GM10847 (cell line): ENCODE results near the gene KLHL29.

Source experiments
- POLR2A ChIP-seq: IDR thresholded peaks from 2 replicates; pipeline ENCODE4 v1.6.1; 2011; ENCODE audit not compliant: insufficient read length; ENCODE audit errors: extremely low read depth

Gene KLHL29

DNA sequence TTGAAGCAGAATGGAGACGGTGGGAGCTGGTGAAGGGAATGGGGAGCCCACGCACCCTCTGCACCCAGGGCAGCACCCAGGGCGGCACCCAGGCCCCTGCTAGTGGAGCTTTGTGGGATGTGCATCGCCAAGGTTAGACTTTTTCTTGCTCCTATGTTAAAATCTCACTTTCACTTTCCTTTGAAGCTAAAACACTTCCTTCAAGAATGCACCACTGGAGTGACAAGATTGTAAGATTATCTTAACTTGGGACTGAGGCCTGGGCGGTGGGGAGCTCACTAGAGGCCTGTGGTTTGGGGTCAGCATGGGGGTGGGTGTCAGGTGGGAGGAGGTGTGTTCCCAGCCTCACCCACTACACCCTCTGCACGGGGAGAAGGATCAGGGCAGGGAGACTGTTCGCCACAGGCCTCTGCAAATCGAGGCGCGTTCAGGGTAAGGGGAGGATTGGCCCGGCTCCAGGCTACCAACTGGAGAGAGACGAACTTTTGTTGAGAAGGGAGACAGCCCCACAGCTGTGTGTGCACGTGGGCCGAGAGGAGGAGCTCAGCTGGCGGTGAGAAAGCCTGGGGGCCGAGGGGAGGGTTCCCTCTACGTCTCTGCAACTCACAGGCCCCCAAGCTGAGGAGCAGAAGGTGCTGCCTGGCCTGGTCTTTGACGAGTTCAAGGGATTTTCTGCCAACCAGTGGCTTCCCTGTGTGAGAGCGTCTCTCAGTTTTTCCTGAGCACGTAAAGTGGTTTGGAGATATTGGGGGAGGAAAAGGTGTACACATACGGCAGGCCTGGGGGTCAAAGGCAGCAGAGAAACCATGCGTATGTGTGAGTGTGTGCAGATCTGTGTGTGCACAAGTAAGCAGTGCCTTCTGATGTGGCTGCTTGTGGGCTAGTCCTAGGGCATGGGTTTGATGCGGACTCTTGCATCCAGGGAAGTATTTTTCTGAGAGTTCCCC is 147.7 kb downstream of the KLHL29 start:
- TF ChIP-seq POLR2A: no peak

DNA sequence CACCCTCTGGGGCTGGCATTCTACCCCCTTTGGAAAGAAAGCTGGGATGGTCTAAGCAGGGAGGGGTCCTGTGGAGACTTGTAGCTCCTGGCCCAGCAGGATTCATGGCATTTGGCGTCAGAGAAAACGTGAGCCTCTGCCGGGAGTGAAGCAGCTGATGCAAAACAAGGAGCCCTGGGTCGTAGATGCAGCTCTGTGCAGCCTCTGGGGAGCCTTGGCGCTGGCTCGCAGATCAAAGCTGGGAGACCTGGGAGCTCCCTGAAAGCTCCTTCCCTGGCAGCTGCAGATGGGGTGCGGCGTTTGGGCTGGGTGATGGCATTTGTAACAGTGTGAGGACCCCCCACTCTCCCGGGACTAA is 148.3 kb downstream of the KLHL29 start:
- no peak for TF ChIP-seq POLR2A

DNA sequence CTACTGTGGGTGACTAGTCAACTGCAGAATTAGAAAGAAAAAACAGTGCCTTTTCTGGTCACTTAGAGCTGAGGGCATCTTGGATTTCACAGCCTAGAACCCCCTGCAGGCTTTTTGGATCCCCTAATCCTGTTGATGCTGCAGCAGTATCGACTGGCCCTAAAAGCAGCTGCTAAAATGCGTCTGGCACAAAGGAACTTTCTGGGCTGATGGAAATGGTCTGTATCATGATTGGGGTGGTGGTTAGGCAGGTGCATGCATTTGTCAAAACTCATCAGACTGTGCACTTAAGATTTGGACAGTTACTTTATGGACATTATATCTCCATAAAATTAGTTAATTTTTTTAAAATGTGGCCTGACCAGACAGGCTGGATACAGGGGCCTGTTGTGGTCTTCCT is 149.8 kb downstream of the KLHL29 start:
- no peak for TF ChIP-seq POLR2A

- no peak for TF ChIP-seq POLR2A
Observed at GRCh38 chr2:23536326-23536725, 151.3 kb downstream of the KLHL29 start.

- TF ChIP-seq POLR2A: no peak
Observed at GRCh38 chr2:23537991-23538390, 153.0 kb downstream of the KLHL29 start.

- no peak for TF ChIP-seq POLR2A
Observed at GRCh38 chr2:23538566-23538965, 153.6 kb downstream of the KLHL29 start.

- no peak for TF ChIP-seq POLR2A
Observed at GRCh38 chr2:23540804-23541360, 155.9 kb downstream of the KLHL29 start.

DNA sequence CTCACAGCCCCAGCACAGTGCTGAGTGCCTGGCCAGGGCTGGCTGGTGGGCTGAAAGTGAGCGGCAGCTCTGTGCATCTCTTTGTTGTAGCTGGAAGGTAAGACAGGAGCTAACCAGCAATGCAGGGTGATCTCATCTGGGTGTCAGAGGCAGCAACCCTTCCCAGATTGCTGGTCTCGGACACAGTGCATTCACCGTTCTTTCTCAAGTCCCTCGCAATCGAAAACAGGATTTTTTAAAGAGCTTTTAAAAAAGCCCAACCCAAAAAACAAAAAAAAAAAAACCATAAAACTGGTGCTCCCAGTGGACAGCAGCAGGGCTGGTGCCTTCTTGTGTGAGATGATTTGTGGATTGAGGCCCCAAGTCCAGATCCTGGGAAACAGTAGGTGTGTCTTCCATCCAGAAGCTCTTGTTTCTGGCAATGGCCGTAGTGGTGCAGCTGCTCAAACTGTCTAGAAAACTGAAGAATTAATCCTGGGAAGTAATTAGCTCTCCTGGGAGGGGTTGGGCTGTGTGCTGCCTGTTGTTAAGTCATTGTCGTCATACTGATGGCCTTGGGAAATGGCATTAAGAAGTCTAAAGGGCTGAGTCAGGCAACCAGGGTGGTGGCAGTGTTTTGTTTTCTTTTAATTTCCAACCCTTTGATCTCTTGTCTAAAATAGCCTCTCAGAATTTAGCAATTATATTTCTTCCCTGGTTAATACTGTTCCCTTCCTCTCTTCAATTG is 156.7 kb downstream of the KLHL29 start:
- no peak for TF ChIP-seq POLR2A

DNA sequence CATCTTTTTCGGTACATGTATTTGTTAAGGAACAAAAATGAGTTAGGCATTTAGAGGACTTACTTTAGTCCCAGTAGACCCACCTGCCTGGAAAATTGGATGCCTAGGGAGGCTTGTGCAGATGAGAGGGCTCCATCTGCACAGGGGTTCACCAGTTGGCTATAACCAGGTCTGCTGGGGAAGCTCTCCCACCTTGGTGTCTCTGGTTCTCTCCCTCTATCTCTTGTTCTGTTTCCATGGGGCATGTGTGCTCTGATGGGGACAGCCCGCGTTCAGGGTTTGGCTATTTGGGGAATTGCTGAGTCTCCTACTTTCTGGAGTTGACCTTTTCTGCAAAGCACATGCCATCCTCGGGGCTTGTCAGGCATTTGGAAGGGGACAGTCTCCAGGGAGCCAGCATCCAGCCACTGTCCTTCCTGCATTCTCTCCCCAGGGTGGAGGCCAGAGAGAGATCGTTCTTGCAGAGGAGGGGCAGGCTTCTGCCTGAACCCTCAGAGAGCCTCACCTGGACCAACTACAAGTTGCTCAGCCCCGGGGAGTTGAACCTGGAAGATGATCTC is 157.3 kb downstream of the KLHL29 start:
- TF ChIP-seq POLR2A: no peak

DNA sequence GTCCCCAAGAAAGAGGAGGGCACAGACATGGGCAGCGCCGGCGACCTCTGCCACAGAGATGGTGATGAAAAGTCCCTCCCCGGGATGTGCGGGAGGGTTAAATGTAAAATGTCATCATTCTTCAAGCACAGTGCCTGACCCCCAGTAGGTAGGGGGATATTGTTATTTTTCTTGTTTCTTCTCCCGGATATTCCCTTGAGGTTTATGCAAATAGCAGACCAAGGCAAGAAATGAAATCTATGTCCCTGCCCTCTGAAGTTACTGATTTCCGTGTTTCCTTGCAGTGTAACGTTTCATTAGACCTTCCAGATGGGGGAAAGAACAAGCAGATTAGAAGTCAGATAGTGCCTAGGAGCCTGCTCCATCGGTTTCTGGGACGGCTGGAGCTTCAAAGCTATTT is 158.3 kb downstream of the KLHL29 start:
- TF ChIP-seq POLR2A: no peak

- no peak for TF ChIP-seq POLR2A
Observed at GRCh38 chr2:23543728-23544127, 158.7 kb downstream of the KLHL29 start.

DNA sequence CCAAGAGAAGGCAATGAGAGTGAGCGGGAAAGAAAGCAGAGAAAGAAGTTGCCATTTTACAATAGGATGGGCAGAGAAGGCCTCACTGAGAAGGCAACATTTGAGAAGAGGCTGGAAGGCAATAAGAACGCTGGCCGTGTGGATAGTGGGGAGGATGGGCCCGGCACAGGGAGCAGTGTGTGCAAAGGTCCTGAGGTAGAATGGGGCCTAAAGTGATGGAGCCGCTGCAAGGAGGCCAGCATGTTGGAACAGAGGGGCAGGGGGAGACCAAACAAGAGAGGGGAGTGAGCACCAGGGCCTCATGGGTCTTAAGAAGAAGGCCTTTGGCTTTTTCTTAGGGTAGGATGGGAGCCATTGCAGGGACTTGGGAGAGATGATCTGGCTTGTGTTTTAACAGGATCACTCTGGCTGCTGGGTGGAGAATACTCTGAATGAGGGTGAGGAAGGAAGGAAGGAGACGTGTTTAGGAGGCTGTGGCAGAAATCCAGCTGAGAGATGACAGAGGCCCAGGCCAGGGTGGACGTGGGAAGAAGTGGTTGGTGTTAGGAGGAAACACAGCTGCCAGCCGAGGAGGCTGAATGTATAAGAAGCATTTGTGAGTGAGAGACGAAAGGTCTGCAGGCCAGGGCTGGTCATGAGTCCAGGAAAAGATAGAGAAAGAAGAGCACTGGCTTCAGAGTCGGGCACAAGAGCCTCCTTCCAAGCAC is 159.8 kb downstream of the KLHL29 start:
- TF ChIP-seq POLR2A: no peak

DNA sequence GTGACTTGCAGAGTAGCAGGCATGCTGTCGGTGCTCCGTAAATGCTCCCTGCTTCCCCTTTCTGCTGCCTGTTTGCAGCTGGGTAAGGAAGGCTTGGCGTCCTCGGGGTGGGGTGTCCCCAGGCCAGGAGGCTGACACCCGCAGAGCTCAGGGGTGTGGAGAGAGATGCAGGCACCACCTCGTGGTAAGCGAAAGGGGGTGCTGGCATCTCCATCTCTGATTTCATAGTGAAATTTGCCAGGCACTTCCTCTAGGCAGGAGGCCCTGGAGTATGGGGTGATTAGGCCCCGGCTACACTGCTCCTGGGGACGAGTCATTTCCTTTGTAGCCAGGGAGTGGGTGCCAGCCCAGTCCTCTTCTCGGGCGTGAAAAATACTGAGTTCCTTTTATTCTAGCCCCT is 160.4 kb downstream of the KLHL29 start:
- TF ChIP-seq POLR2A: no peak

DNA sequence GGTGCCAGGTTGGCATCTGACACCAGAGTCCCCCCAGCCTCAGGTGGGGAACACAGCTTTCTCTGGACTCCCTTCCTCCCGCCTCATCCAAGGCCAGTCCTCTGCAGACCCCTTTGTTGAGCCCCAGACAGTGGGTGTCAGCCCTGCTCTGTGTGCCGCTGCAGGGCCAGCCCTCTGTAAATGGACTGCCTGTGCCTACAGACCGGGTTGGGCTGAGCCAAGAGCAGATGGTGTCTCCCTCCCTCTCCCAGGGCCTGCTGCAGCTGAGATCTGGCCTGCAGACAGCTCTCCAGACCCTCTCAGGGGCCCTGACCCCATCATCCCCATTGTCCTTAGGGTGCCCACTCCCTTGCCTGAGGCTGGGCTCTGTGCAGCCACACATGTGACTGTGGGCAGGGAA is 160.8 kb downstream of the KLHL29 start:
- TF ChIP-seq POLR2A: no peak

DNA sequence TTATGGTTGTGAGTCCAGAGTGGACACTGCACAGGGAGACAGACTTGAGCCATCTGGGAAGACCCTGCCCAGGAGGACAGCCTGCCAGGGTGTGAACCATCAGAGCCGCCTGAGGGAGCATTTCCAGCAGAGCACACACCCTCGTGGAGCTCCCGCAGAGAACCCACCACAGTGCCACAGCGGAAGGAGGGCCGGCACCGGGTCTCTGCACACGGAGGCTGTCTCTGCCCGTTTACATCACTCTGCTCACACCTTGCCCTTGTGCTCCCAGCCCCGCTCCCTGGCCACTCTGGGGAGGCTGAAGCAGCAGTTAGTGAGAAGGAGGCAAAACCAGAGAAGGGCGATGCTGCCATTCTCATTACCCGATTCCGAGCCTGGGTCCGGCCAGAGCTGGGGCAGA is 161.9 kb downstream of the KLHL29 start:
- no peak for TF ChIP-seq POLR2A
